HFF-Myc (cell line): ENCODE measurements around the gene DIPK1B.

Experiments
- DNase-seq: peaks from one replicate; pipeline ENCODE4 v3.0.0-alpha.2; 2011; ENCODE audit warnings: low read depth; ENCODE audit errors: extremely low read depth
- H3K4me3 ChIP-seq: replicated peaks from 2 replicates; pipeline ENCODE4 v1.5.1; 2011; ENCODE audit warnings: low read depth, mild to moderate bottlenecking, control low read depth, low read length
- TF ChIP-seq, protein P1 (sequence below): IDR thresholded peaks from 2 replicates; pipeline ENCODE4 v1.5.1; 2012; ENCODE audit warnings: mild to moderate bottlenecking, low read depth, low read length, control low read depth; ENCODE audit errors: missing control alignments

DIPK1B gene

DNA sequence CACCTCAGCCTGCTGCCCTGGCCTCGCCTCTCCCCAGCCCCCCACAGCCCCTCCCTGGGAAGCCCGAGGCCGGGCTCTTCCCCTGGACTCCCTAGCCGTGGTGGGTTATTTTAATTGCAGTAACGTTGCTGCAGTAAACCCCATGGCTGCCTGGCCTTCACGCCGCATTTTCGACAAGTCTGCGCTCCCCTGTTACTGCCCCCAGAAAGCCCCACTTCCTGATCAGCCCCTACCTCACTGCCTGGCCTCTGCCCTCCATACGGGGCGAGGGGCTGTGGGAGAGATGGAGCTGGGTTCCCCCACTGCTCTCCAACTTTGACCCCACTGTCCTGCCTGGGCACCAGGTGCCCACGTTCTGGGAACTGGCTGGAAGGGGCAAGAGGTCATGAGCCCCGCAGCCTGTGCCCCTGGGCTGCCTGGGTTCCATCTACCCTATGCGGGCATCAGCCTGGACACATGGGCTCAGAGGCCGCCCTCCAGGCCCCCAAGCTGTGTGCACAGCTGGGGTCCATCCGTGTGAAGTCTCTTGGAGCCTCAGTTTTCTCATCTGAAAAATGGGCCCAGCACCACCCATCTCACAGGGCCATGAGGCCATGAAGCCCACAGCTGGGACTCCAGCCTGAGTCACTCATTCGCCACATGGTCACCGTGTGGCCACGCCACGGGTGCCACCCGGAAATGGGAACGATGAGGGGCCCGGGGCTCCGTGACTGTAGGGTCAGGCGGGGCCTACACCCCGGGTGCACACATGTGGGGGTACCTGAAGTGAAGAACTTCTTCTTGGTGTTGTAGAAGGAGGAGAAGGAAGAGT lies 38.2 kb upstream of the DIPK1B start:
- TF ChIP-seq, protein P1, sequence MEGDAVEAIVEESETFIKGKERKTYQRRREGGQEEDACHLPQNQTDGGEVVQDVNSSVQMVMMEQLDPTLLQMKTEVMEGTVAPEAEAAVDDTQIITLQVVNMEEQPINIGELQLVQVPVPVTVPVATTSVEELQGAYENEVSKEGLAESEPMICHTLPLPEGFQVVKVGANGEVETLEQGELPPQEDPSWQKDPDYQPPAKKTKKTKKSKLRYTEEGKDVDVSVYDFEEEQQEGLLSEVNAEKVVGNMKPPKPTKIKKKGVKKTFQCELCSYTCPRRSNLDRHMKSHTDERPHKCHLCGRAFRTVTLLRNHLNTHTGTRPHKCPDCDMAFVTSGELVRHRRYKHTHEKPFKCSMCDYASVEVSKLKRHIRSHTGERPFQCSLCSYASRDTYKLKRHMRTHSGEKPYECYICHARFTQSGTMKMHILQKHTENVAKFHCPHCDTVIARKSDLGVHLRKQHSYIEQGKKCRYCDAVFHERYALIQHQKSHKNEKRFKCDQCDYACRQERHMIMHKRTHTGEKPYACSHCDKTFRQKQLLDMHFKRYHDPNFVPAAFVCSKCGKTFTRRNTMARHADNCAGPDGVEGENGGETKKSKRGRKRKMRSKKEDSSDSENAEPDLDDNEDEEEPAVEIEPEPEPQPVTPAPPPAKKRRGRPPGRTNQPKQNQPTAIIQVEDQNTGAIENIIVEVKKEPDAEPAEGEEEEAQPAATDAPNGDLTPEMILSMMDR, result no peak
- no peak overlapping the region for H3K4me3 ChIP-seq
- no peak for DNase-seq

DNA sequence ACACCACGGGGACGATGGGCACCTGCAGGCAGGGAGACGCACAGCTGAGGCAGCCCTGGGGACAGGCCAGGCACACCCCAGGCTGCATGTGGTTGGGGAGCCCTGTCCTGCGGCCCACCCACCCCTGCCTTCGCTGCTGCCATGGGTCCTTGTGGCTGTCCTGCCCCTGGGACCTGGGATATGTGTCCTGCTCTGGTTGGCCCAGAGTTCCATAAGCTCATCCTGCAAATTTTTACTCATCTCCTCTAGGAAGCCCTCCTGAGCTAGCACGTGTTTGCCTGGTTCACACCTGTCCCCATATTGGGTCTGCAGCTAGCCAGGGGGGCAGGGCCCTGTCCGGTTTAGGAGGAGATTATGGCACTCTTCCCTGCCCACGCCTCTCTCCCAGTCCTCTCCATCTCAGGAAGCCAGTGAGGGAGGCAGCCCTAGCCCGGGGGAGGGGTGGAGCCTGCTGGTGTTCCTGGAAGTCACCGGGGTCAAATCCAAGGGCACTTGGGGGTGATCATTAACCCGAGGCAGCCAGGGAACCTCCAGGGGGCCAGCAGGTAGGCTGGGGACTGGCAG lies 37.5 kb upstream of the DIPK1B start:
- no peak overlapping the region for H3K4me3 ChIP-seq
- DNase-seq, result no peak
- TF ChIP-seq, protein P1, result no peak

- TF ChIP-seq, protein P1, result no peak
- H3K4me3 ChIP-seq, result no peak overlapping the region
- DNase-seq, result no peak
Measured at GRCh38 chr9:136675477-136676296, 36.7 kb upstream of the DIPK1B start.

GRCh38 chr9:136676297-136676794 lies 36.0 kb upstream of the DIPK1B start:
- DNase-seq, result no peak
- TF ChIP-seq, protein P1, result no peak
- no peak overlapping the region for H3K4me3 ChIP-seq

DNA sequence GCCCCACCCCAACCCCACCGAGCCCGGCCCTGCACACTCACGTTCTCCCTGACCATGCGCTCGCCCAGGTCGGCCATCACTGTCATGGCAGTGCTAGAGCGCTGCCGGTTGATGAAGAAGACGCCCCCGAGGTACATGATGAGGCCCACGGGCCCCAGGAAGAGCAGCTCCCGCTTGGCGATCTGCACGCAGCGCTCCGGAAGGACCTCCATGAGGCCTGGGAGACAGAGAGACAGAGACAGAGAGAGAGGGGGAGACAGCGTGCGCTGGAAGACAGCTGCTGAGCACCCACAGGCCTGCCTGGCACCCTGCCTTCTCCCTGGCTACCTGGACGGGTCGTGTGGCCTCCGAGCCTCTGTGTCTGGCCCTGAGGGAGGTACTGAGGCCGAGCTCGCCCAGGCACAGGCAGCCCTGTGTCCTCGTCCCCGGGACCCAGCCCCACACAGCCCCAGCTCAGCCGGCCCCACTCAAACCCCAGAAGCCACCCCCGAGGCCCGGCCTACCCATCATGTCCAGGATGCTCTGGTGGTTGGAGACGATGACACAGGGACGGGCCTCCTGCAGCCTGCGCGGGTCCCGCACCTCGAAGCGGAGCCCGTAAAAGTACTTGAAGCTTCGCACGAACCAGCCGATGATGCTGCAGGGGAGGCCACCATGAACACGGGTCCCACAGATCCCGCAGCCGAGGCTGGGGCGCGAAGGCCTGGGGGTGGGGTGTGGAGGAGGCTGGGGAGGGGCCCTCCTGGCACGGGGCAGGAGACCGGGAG lies 35.3 kb upstream of the DIPK1B start:
- TF ChIP-seq, protein P1, result no peak
- H3K4me3 ChIP-seq, result no peak overlapping the region
- DNase-seq, result no peak

DNA sequence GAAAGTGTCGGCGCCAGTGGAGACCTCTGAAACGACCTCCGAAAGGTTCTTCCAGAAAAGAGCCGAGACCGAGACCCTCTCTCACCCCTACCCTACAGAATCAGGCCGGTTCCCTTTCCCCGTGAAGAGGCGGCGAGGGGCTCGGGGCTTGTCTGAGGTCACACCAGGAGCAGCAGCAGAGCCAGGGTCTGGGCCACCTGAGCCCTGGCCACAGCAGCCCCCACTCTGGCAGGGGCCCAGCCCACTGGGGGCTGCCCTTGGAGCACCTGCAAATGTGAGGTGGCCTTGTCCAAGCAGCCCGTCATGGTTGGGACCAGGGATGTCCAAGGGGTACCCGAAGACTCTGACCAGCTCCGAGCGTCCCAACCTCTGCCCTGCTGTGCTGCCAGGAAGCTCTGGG lies 34.3 kb upstream of the DIPK1B start:
- DNase-seq, result no peak
- TF ChIP-seq, protein P1, result no peak
- no peak overlapping the region for H3K4me3 ChIP-seq
